MCF 10A (cell line): ENCODE results near the gene SYT3. TPM values are rescaled to one million over a fixed set of nuclear protein-coding genes. Genes with fewer than 3 reads are reported as not detected.

Experiments used
- BruUV-seq: library from RNA; stranded (reverse); fragments of 400-500 nt; replicated peaks from 2 replicates; lab custom pipeline; 2021; lab: Mats Ljungman, UMichigan
- CTCF ChIA-PET: fragments of 300-600 bp; sonication (Branson Sonifier 250); formaldehyde crosslinking; extraction: SDS; loops from one replicate; lab custom pipeline; 2021; ENCODE audit warnings: antibody characterized with exemption, inconsistent platforms; lab: Yijun Ruan, JAX
- POLR2A ChIA-PET: fragments of 300-600, 350-650 bp; sonication (Branson Sonifier 250); formaldehyde crosslinking; extraction: SDS; loops from one replicate; lab custom pipeline; 2020; ENCODE audit warnings: antibody characterized with exemption, inconsistent platforms; lab: Yijun Ruan, JAX
- DNase-seq: peaks from one replicate; pipeline ENCODE4 v3.0.0-alpha.2; 2018; ENCODE audit not compliant: unreplicated experiment
- H3K27ac Mint-ChIP-seq: one replicate; pipeline ENCODE4 v1.8.0; 2022; ENCODE audit warnings: mild to moderate bottlenecking, low read depth, mixed read lengths; ENCODE audit not compliant: unreplicated experiment
- H3K27me3 Mint-ChIP-seq: one replicate; pipeline ENCODE4 v1.8.0; 2022; ENCODE audit warnings: mixed read lengths; ENCODE audit not compliant: insufficient read depth, unreplicated experiment
- H3K36me3 Mint-ChIP-seq: one replicate; pipeline ENCODE4 v1.8.0; 2022; ENCODE audit warnings: mild to moderate bottlenecking, moderate library complexity, mixed read lengths; ENCODE audit not compliant: insufficient read depth, unreplicated experiment
- H3K4me1 Mint-ChIP-seq: one replicate; pipeline ENCODE4 v1.8.0; 2022; ENCODE audit warnings: mixed read lengths; ENCODE audit not compliant: insufficient read depth, unreplicated experiment
- H3K4me3 Mint-ChIP-seq: one replicate; pipeline ENCODE4 v1.8.0; 2022; ENCODE audit warnings: mild to moderate bottlenecking, moderate library complexity, mixed read lengths; ENCODE audit not compliant: unreplicated experiment
- H3K9me3 Mint-ChIP-seq: one replicate; pipeline ENCODE4 v1.8.0; 2022; ENCODE audit warnings: mixed read lengths; ENCODE audit not compliant: unreplicated experiment
- CTCF ChIP-seq: fragments of 200-600 bp; IDR thresholded peaks from one replicate; pipeline ENCODE4 v1.8.0; 2022; ENCODE audit warnings: antibody characterized with exemption, mild to moderate bottlenecking; ENCODE audit not compliant: unreplicated experiment
- intact Hi-C: fragments of 100-400 bp; cut with micrococcal nuclease; formaldehyde crosslinking; loops from 2 replicates; pipeline ENCODE4 v1.14.1; 2022
- total RNA-seq: library from RNA; stranded (reverse); gene quantifications from 2 replicates; pipeline ENCODE4 v1.2.3, GENCODE V29; 2022

Gene SYT3
- total RNA-seq, 1 experiment from 2014 or later: not detected

DNA sequence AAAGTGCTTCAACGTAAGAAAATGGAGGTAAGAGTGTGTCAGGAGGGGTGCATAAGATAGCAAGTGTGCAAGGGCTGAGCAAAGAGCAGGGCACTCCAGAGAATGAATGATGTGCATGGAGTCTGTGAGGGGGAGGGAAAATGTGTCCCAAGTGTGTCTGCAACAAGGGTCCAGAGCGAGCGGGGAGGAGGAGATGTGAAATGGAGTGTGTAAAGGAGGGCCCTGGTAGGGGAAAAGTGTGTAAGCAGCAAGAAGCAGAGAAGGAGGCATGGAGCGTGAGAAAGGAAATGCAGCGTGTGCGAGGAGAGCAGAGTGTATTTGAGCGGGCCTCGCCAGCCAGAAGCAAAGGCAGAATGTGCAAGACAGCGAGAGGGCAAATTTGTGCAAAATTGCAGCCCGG, 21.3 kb upstream of the SYT3 start:
- ChIA-PET POLR2A (no interaction called here), CTCF (no interaction called here)
- Mint-ChIP-seq H3K4me3 (no peak overlapping the region), H3K9me3 (peaks cover 39% of the 10 kb centered on the region), H3K36me3 (peaks cover 12% of the 10 kb centered on the region), H3K4me1 (peaks cover 6% of the 10 kb centered on the region), H3K27me3 (no peaks in the 10 kb centered on the region), H3K27ac (no peak overlapping the region)
- intact Hi-C loops: no loop called here
- DNase-seq: no peak
- no TSS peak for BruUV-seq
- TF ChIP-seq CTCF: no peak

GRCh38 chr19:50660088-50660366, 20.3 kb upstream of the SYT3 start:
- Mint-ChIP-seq H3K4me3 (no peak overlapping the region), H3K27ac (no peak overlapping the region), H3K36me3 (peaks cover 6% of the 10 kb centered on the region), H3K27me3 (peaks cover 6% of the 10 kb centered on the region), H3K4me1 (peaks cover 6% of the 10 kb centered on the region), H3K9me3 (peaks cover 41% of the 10 kb centered on the region)
- intact Hi-C loops: no loop called here
- DNase-seq: no peak
- no TSS peak for BruUV-seq
- POLR2A ChIA-PET: no interaction called here
- TF ChIP-seq CTCF: no peak
- CTCF ChIA-PET: no interaction called here

- no peak overlapping the region for H3K4me3 Mint-ChIP-seq
- POLR2A ChIA-PET: no interaction called here
- H3K4me1 Mint-ChIP-seq: peaks cover 6% of the 10 kb centered on the region
- CTCF ChIA-PET: interaction anchor here (1.1 kb wide), 1 partner anchor 10 kb away, joined by 4 read pairs; no protein-coding TSS in a partner anchor
- peaks cover 47% of the 10 kb centered on the region for H3K9me3 Mint-ChIP-seq
- no peak for DNase-seq
- H3K36me3 Mint-ChIP-seq: peaks cover 6% of the 10 kb centered on the region
- H3K27me3 Mint-ChIP-seq: peaks cover 11% of the 10 kb centered on the region
- TF ChIP-seq CTCF: no peak
- BruUV-seq: no TSS peak
- H3K27ac Mint-ChIP-seq: no peak overlapping the region
- intact Hi-C loops: no loop called here
Measured at GRCh38 chr19:50659318-50660087, 19.8 kb upstream of the SYT3 start.

- DNase-seq: no peak
- no TSS peak for BruUV-seq
- CTCF ChIA-PET: interaction anchor here (1.1 kb wide), 1 partner anchor 11 kb away, joined by 4 read pairs; no protein-coding TSS in a partner anchor
Measured at GRCh38 chr19:50658441-50659317, 19.0 kb upstream of the SYT3 start.

More at GRCh38 chr19:50658441-50659317, 19.0 kb upstream of the SYT3 start:
- peaks cover 6% of the 10 kb centered on the region for H3K4me1 Mint-ChIP-seq
- POLR2A ChIA-PET: no interaction called here
- intact Hi-C loops: no loop called here
- H3K9me3 Mint-ChIP-seq: peaks cover 51% of the 10 kb centered on the region
- peaks cover 19% of the 10 kb centered on the region for H3K27me3 Mint-ChIP-seq
- peak overlapping the region; percentile 64 for H3K4me3 Mint-ChIP-seq
- peaks cover 6% of the 10 kb centered on the region for H3K36me3 Mint-ChIP-seq
- no peak for TF ChIP-seq CTCF
- H3K27ac Mint-ChIP-seq: no peak overlapping the region
